Measurements from ENCODE around the gene KLF7. TPM values are rescaled to one million over a fixed set of nuclear protein-coding genes. Genes with fewer than 3 reads are reported as not detected.

KLF7 gene
- polyA plus RNA-seq, 2 donors, result 3.0 to 3.4 TPM

- Histone ChIP-seq H3K27ac (ENCODE audit: low read depth in 2 of 2, low read length in 1 of 2) (peak overlapping the region; percentile 46 to 59), H3K9me3 (ENCODE audit: control insufficient read depth in 2 of 2, insufficient read depth in 1 of 2, low read depth in 1 of 2, low read length in 1 of 2) (no peaks in the 10 kb centered on the region), H3K4me1 (ENCODE audit: control insufficient read depth in 2 of 2, insufficient read depth in 2 of 2, low read length in 1 of 2) (peaks cover 0 to 2% of the 10 kb centered on the region in 2 donors), H3K4me3 (ENCODE audit: low read depth in 1 of 2, low read length in 2 of 2) (no peak overlapping the region), H3K27me3 (ENCODE audit: control insufficient read depth in 1 of 2, insufficient read depth in 2 of 2, low read length in 2 of 2) (no peaks in the 10 kb centered on the region), H3K36me3 (ENCODE audit: control insufficient read depth in 2 of 2, insufficient read depth in 2 of 2, low read length in 1 of 2) (no peaks in the 10 kb centered on the region)
- 72 to 75% methylated on average over 6 of the region's 6 CpGs for WGBS, 2 donors
Measured at GRCh38 chr2:207133458-207133819, 32.3 kb downstream of the KLF7 start.

DNA sequence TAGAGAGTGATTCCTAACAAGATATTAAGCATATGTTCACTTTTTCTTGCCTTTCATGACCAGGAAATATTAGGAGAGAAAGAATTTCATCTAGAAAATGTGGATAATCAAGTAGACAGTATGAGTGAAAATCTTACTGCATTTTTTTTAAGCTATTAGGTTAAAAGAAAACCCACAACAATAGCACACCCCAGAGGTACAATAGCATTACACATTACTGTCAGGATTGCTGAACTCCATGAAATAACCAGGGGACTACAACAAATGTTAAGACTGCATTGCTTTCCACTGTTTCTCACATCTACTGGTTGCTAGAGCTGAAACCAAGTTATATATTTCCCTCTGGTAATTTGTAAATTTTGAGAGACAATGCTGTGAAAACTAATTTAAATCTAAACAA, 33.7 kb downstream of the KLF7 start:
- Histone ChIP-seq H3K4me3 (ENCODE audit: low read depth in 1 of 2, low read length in 2 of 2) (no peak overlapping the region), H3K36me3 (ENCODE audit: control insufficient read depth in 2 of 2, insufficient read depth in 2 of 2, low read length in 1 of 2) (no peaks in the 10 kb centered on the region), H3K9me3 (ENCODE audit: control insufficient read depth in 2 of 2, insufficient read depth in 1 of 2, low read depth in 1 of 2, low read length in 1 of 2) (no peaks in the 10 kb centered on the region), H3K27ac (ENCODE audit: low read depth in 2 of 2, low read length in 1 of 2) (no peak overlapping the region), H3K27me3 (ENCODE audit: control insufficient read depth in 1 of 2, insufficient read depth in 2 of 2, low read length in 2 of 2) (no peaks in the 10 kb centered on the region), H3K4me1 (ENCODE audit: control insufficient read depth in 2 of 2, insufficient read depth in 2 of 2, low read length in 1 of 2) (peaks cover 0 to 2% of the 10 kb centered on the region in 2 donors)

- peaks cover 0 to 2% of the 10 kb centered on the region in 2 donors for H3K4me1 ChIP-seq (ENCODE audit: control insufficient read depth in 2 of 2, insufficient read depth in 2 of 2, low read length in 1 of 2)
Measured at GRCh38 chr2:207131594-207131993, 34.2 kb downstream of the KLF7 start.

DNA sequence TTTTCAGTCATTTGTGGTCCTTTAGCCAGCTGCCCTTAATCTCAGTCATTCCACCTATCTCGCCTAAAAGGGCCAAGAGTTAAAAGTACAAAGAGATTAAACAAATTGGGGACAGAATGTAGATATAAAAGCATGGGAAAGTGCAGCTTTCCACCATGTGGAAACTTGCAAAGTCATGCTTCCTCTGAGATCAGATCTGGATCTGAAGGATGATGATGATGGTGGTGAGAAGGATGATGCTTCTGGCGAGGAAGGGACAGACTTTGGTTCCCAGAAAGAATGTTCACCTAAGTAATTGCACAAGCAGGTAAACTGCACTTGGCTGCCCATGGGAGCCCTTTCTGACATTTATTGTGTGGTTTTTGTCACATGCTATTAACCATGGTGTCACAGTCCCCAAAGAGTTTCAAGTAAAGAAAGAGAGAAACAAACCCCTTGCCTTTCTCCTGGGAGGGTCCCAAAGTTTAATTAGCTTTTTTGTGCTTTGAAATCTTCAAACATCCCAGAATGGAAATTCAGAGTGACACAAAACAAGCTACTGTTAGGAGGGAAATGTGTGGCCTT, 34.7 kb downstream of the KLF7 start:
- Histone ChIP-seq H3K36me3 (ENCODE audit: control insufficient read depth in 2 of 2, insufficient read depth in 2 of 2, low read length in 1 of 2) (no peaks in the 10 kb centered on the region), H3K4me1 (ENCODE audit: control insufficient read depth in 2 of 2, insufficient read depth in 2 of 2, low read length in 1 of 2) (peaks cover 0 to 2% of the 10 kb centered on the region in 2 donors), H3K27ac (ENCODE audit: low read depth in 2 of 2, low read length in 1 of 2) (no peak overlapping the region), H3K9me3 (ENCODE audit: control insufficient read depth in 2 of 2, insufficient read depth in 1 of 2, low read depth in 1 of 2, low read length in 1 of 2) (no peaks in the 10 kb centered on the region), H3K4me3 (ENCODE audit: low read depth in 1 of 2, low read length in 2 of 2) (no peak overlapping the region), H3K27me3 (ENCODE audit: control insufficient read depth in 1 of 2, insufficient read depth in 2 of 2, low read length in 2 of 2) (no peaks in the 10 kb centered on the region)
- WGBS, 2 donors, result 81 to 92% methylated on average over 2 of the region's 2 CpGs

More at GRCh38 chr2:207131594-207131993, 34.2 kb downstream of the KLF7 start:
- no peaks in the 10 kb centered on the region for H3K36me3 ChIP-seq (ENCODE audit: control insufficient read depth in 2 of 2, insufficient read depth in 2 of 2, low read length in 1 of 2)
- H3K9me3 ChIP-seq (ENCODE audit: control insufficient read depth in 2 of 2, insufficient read depth in 1 of 2, low read depth in 1 of 2, low read length in 1 of 2), result no peaks in the 10 kb centered on the region
- H3K27ac ChIP-seq (ENCODE audit: low read depth in 2 of 2, low read length in 1 of 2), result no peak overlapping the region
- H3K27me3 ChIP-seq (ENCODE audit: control insufficient read depth in 1 of 2, insufficient read depth in 2 of 2, low read length in 2 of 2), result no peaks in the 10 kb centered on the region
- H3K4me3 ChIP-seq (ENCODE audit: low read depth in 1 of 2, low read length in 2 of 2), result no peak overlapping the region
- 64 to 68% methylated on average over 2 of the region's 2 CpGs for WGBS, 2 donors

GRCh38 chr2:207129821-207130220, 35.9 kb downstream of the KLF7 start:
- Histone ChIP-seq H3K9me3 (ENCODE audit: control insufficient read depth in 2 of 2, insufficient read depth in 1 of 2, low read depth in 1 of 2, low read length in 1 of 2) (no peaks in the 10 kb centered on the region), H3K4me3 (ENCODE audit: low read depth in 1 of 2, low read length in 2 of 2) (no peak overlapping the region), H3K4me1 (ENCODE audit: control insufficient read depth in 2 of 2, insufficient read depth in 2 of 2, low read length in 1 of 2) (peaks cover 0 to 2% of the 10 kb centered on the region in 2 donors), H3K27ac (ENCODE audit: low read depth in 2 of 2, low read length in 1 of 2) (no peak overlapping the region), H3K27me3 (ENCODE audit: control insufficient read depth in 1 of 2, insufficient read depth in 2 of 2, low read length in 2 of 2) (no peaks in the 10 kb centered on the region), H3K36me3 (ENCODE audit: control insufficient read depth in 2 of 2, insufficient read depth in 2 of 2, low read length in 1 of 2) (no peaks in the 10 kb centered on the region)
- WGBS, 2 donors, result 72 to 75% methylated on average over 4 of the region's 4 CpGs

DNA sequence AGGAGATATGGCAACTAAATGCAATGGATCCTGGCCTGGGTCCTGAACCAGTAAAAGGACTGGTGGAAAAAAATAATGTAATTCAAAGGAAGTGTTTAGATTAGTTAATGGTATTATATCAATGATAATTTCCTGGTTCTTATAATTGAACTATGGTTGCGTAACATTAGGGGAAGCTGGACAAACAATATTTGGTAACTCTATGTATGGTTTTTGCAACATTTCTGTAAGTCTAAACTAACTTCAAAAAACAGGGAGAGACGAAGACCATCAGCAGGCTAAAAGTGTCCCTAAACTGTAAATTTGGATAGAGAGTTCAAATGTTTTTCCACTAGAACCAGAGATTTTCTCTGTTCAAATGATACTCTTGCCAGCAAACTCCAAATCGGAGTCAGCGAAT, 36.9 kb downstream of the KLF7 start:
- H3K4me3 ChIP-seq (ENCODE audit: low read depth in 1 of 2, low read length in 2 of 2), result no peak overlapping the region
- H3K4me1 ChIP-seq (ENCODE audit: control insufficient read depth in 2 of 2, insufficient read depth in 2 of 2, low read length in 1 of 2), result peaks cover 2 to 3% of the 10 kb centered on the region in 2 donors
- 93 to 95% methylated on average over 4 of the region's 4 CpGs for WGBS, 2 donors
- no peaks in the 10 kb centered on the region for H3K27me3 ChIP-seq (ENCODE audit: control insufficient read depth in 1 of 2, insufficient read depth in 2 of 2, low read length in 2 of 2)
- no peak overlapping the region for H3K27ac ChIP-seq (ENCODE audit: low read depth in 2 of 2, low read length in 1 of 2)
- H3K36me3 ChIP-seq (ENCODE audit: control insufficient read depth in 2 of 2, insufficient read depth in 2 of 2, low read length in 1 of 2), result peaks cover 3 to 5% of the 10 kb centered on the region in 2 donors
- H3K9me3 ChIP-seq (ENCODE audit: control insufficient read depth in 2 of 2, insufficient read depth in 1 of 2, low read depth in 1 of 2, low read length in 1 of 2), result no peaks in the 10 kb centered on the region

- H3K36me3 ChIP-seq (ENCODE audit: control insufficient read depth in 2 of 2, insufficient read depth in 2 of 2, low read length in 1 of 2), result peaks cover 5 to 6% of the 10 kb centered on the region in 2 donors
- H3K27ac ChIP-seq (ENCODE audit: low read depth in 2 of 2, low read length in 1 of 2), result no peak overlapping the region
- H3K4me1 ChIP-seq (ENCODE audit: control insufficient read depth in 2 of 2, insufficient read depth in 2 of 2, low read length in 1 of 2), result peaks cover 0 to 3% of the 10 kb centered on the region in 2 donors
- 92 to 95% methylated on average over 4 of the region's 4 CpGs for WGBS, 2 donors
- peaks cover 0 to 2% of the 10 kb centered on the region in 2 donors for H3K9me3 ChIP-seq (ENCODE audit: control insufficient read depth in 2 of 2, insufficient read depth in 1 of 2, low read depth in 1 of 2, low read length in 1 of 2)
- no peak overlapping the region for H3K4me3 ChIP-seq (ENCODE audit: low read depth in 1 of 2, low read length in 2 of 2)
- H3K27me3 ChIP-seq (ENCODE audit: control insufficient read depth in 1 of 2, insufficient read depth in 2 of 2, low read length in 2 of 2), result no peaks in the 10 kb centered on the region
Measured at GRCh38 chr2:207126724-207127308, 38.9 kb downstream of the KLF7 start.

- Histone ChIP-seq H3K36me3 (ENCODE audit: control insufficient read depth in 2 of 2, insufficient read depth in 2 of 2, low read length in 1 of 2) (peaks cover 5 to 6% of the 10 kb centered on the region in 2 donors), H3K4me3 (ENCODE audit: low read depth in 1 of 2, low read length in 2 of 2) (no peak overlapping the region), H3K4me1 (ENCODE audit: control insufficient read depth in 2 of 2, insufficient read depth in 2 of 2, low read length in 1 of 2) (peaks cover 0 to 3% of the 10 kb centered on the region in 2 donors), H3K27me3 (ENCODE audit: control insufficient read depth in 1 of 2, insufficient read depth in 2 of 2, low read length in 2 of 2) (no peaks in the 10 kb centered on the region), H3K9me3 (ENCODE audit: control insufficient read depth in 2 of 2, insufficient read depth in 1 of 2, low read depth in 1 of 2, low read length in 1 of 2) (peaks cover 0 to 2% of the 10 kb centered on the region in 2 donors), H3K27ac (ENCODE audit: low read depth in 2 of 2, low read length in 1 of 2) (no peak overlapping the region)
- WGBS, 2 donors, result 92 to 94% methylated on average over 31 of the region's 31 CpGs
Measured at GRCh38 chr2:207123776-207124391, 41.9 kb downstream of the KLF7 start.

DNA sequence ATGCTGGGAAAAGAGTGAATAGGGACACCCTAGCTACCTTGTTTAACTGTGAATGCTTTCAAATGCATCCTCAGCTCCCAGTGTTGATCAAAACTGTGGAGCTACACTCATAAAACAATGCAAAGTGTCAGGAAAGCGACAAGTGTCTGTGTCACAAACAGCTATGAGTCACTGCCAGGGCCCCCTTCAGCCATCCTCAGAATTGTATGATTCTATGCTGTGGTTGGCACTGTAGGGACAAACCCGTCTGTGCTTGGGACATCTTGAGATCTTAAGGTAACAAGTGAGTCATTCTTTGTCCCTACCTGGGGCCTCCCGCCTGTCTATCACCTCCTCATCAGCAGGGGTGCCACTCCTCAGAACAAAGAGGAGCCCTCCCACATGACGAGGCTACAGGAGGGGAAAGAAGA, 42.4 kb downstream of the KLF7 start:
- Histone ChIP-seq H3K27ac (ENCODE audit: low read depth in 2 of 2, low read length in 1 of 2) (no peak overlapping the region), H3K4me3 (ENCODE audit: low read depth in 1 of 2, low read length in 2 of 2) (no peak overlapping the region), H3K36me3 (ENCODE audit: control insufficient read depth in 2 of 2, insufficient read depth in 2 of 2, low read length in 1 of 2) (peaks cover 5 to 6% of the 10 kb centered on the region in 2 donors), H3K4me1 (ENCODE audit: control insufficient read depth in 2 of 2, insufficient read depth in 2 of 2, low read length in 1 of 2) (peaks cover 0 to 3% of the 10 kb centered on the region in 2 donors), H3K9me3 (ENCODE audit: control insufficient read depth in 2 of 2, insufficient read depth in 1 of 2, low read depth in 1 of 2, low read length in 1 of 2) (peaks cover 0 to 2% of the 10 kb centered on the region in 2 donors), H3K27me3 (ENCODE audit: control insufficient read depth in 1 of 2, insufficient read depth in 2 of 2, low read length in 2 of 2) (no peaks in the 10 kb centered on the region)
- 76 to 77% methylated on average over 4 of the region's 4 CpGs for WGBS, 2 donors
